Natural killer cell (primary cell): ENCODE results near the gene EFHD1. TPM values are rescaled to one million over a fixed set of nuclear protein-coding genes. Genes with fewer than 3 reads are reported as not detected.

ENCODE experiments used
- ATAC-seq, 3 donors: fragments of 150-1000 bp in 2 of 3; fragments of 200-7000 bp in 1 of 3; cut with Tn5 transposase; 1 replicate in 1 of 3; 2 replicates in 2 of 3; pipeline ENCODE4 v1.10.0; 2021; ENCODE audit warnings: mild to moderate bottlenecking in 2 of 3, moderate library complexity in 2 of 3
- DNase-seq, 2 donors: peaks; one replicate each; pipeline versions ENCODE4 v3.0.0 to v3.0.0-alpha.2; 2013 to 2021; ENCODE audit warnings: mixed read lengths in 1 of 2
- H3K27ac ChIP-seq: one replicate; pipeline ENCODE4 v1.5.1; 2013; ENCODE audit warnings: mild to moderate bottlenecking, low read length
- H3K27me3 ChIP-seq: one replicate; pipeline ENCODE4 v1.6.1; 2013; ENCODE audit warnings: low read length; ENCODE audit not compliant: control insufficient read depth, insufficient read depth
- H3K36me3 ChIP-seq: one replicate; pipeline ENCODE4 v1.6.1; 2013; ENCODE audit warnings: low read length; ENCODE audit not compliant: control insufficient read depth, insufficient read depth
- H3K4me1 ChIP-seq: one replicate; pipeline ENCODE4 v1.6.1; 2013; ENCODE audit warnings: low read length; ENCODE audit not compliant: control insufficient read depth, insufficient read depth
- H3K4me3 ChIP-seq: one replicate; pipeline ENCODE4 v1.5.1; 2013; ENCODE audit warnings: low read length
- H3K9me3 ChIP-seq: one replicate; pipeline ENCODE4 v1.6.1; 2013; ENCODE audit warnings: low read length; ENCODE audit not compliant: control insufficient read depth, insufficient read depth
- H3K27ac Mint-ChIP-seq, 2 donors: one replicate each; pipeline ENCODE4 v1.8.0; 2022; ENCODE audit warnings: mild to moderate bottlenecking in 2 of 2, mixed read lengths in 2 of 2, moderate library complexity in 1 of 2
- H3K27me3 Mint-ChIP-seq, 2 donors: one replicate each; pipeline ENCODE4 v1.8.0; 2022; ENCODE audit warnings: low read depth in 2 of 2, mixed read lengths in 2 of 2
- H3K36me3 Mint-ChIP-seq: one replicate; pipeline ENCODE4 v1.8.0; 2022; ENCODE audit warnings: mixed read lengths
- H3K4me1 Mint-ChIP-seq, 2 donors: one replicate each; pipeline ENCODE4 v1.8.0; 2022; ENCODE audit warnings: mixed read lengths in 2 of 2
- H3K4me3 Mint-ChIP-seq: one replicate; pipeline ENCODE4 v1.8.0; 2022; ENCODE audit warnings: mild to moderate bottlenecking, moderate library complexity, mixed read lengths
- H3K9me3 Mint-ChIP-seq, 2 donors: one replicate each; pipeline ENCODE4 v1.8.0; 2022; ENCODE audit warnings: mixed read lengths in 2 of 2
- WGBS: methylation state at CpG from one replicate; pipeline ENCODE4 v1.1.7; 2013; ENCODE audit warnings: missing lambda C conversion rate; ENCODE audit not compliant: insufficient coverage; 5-methylcytosine and 5-hydroxymethylcytosine counted together
- intact Hi-C: fragments of 100-400 bp; cut with micrococcal nuclease; formaldehyde crosslinking; loops from one replicate; pipeline ENCODE4 v1.14.2; 2022
- total RNA-seq, 4 donors: library from RNA; stranded (reverse); fragments of 120-200 nt in 1 of 4; gene quantifications; one replicate each; pipeline versions ENCODE4 v1.2.3 to v1.2.4, GENCODE V29; 2013 to 2022
- TF ChIP-seq, protein P1 (sequence below): fragments of 200-600 bp; IDR thresholded peaks from one replicate; pipeline ENCODE4 v1.8.0; 2022; ENCODE audit warnings: antibody characterized with exemption

Gene EFHD1
- total RNA-seq, 3 donors from 2014 or later (not counting 1 experiment from before 2014, with no cell fraction given), result 0.58 TPM; not detected in 2

- ATAC-seq, result no peak
- no peak for DNase-seq
- Mint-ChIP-seq H3K36me3 (no peaks in the 10 kb centered on the region), H3K4me3 (peak overlapping the region; percentile 31), H3K9me3 (no peaks in the 10 kb centered on the region), H3K4me1 (peaks cover 0 to 7% of the 10 kb centered on the region in 2 donors), H3K27ac (no peak overlapping the region), H3K27me3 (peaks cover 6 to 14% of the 10 kb centered on the region in 2 donors)
- WGBS, result 92% methylated on average over 8 of the region's 10 CpGs
- Histone ChIP-seq H3K27me3 (no peaks in the 10 kb centered on the region), H3K27ac (no peak overlapping the region), H3K36me3 (no peaks in the 10 kb centered on the region), H3K9me3 (no peaks in the 10 kb centered on the region), H3K4me1 (peaks cover 9% of the 10 kb centered on the region), H3K4me3 (no peak overlapping the region)
- TF ChIP-seq, protein P1, sequence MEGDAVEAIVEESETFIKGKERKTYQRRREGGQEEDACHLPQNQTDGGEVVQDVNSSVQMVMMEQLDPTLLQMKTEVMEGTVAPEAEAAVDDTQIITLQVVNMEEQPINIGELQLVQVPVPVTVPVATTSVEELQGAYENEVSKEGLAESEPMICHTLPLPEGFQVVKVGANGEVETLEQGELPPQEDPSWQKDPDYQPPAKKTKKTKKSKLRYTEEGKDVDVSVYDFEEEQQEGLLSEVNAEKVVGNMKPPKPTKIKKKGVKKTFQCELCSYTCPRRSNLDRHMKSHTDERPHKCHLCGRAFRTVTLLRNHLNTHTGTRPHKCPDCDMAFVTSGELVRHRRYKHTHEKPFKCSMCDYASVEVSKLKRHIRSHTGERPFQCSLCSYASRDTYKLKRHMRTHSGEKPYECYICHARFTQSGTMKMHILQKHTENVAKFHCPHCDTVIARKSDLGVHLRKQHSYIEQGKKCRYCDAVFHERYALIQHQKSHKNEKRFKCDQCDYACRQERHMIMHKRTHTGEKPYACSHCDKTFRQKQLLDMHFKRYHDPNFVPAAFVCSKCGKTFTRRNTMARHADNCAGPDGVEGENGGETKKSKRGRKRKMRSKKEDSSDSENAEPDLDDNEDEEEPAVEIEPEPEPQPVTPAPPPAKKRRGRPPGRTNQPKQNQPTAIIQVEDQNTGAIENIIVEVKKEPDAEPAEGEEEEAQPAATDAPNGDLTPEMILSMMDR, result no peak
- intact Hi-C loops, result loop anchor here (10.0 kb wide), 1 partner anchor 420 kb away; no protein-coding TSS in a partner anchor
Observed at GRCh38 chr2:232604535-232604934, 28.9 kb upstream of the EFHD1 start.

DNA sequence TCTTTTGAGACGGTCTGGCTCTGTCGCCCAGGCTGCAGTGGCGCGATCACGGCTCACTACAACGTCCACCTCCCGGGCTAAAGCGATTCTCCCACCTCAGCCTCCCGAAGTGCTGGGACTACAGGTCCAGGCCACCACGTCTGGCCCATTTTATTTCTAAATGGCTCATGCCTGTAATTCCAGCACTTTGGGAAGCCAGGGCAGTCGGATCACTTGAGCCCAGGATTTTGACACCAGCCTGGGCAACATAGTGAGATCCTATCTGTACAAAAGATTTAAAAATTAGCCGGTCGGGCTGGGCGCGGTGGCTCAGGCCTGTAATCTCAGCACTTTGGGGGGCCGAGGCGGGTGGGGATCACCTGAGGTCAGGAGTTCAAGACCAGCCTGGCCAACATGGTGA is 26.4 kb upstream of the EFHD1 start:
- Histone ChIP-seq H3K36me3 (no peaks in the 10 kb centered on the region), H3K27me3 (no peaks in the 10 kb centered on the region), H3K4me1 (peaks cover 9% of the 10 kb centered on the region), H3K9me3 (no peaks in the 10 kb centered on the region), H3K4me3 (no peak overlapping the region), H3K27ac (no peak overlapping the region)
- Mint-ChIP-seq H3K27me3 (peaks cover 6 to 14% of the 10 kb centered on the region in 2 donors), H3K4me3 (no peak overlapping the region), H3K4me1 (peaks cover 0 to 7% of the 10 kb centered on the region in 2 donors), H3K9me3 (no peaks in the 10 kb centered on the region), H3K36me3 (no peaks in the 10 kb centered on the region), H3K27ac (no peak overlapping the region)
- ATAC-seq (no peak), DNase-seq (no peak)
- intact Hi-C loops, result loop anchor here (2.0 to 10.0 kb wide), 2 partner anchors 418 to 1104 kb away; no protein-coding TSS in a partner anchor
- TF ChIP-seq, protein P1, result no peak
- WGBS, result 92% methylated on average over 17 of the region's 17 CpGs

GRCh38 chr2:232609607-232610006 is 23.8 kb upstream of the EFHD1 start:
- H3K36me3 Mint-ChIP-seq, result no peaks in the 10 kb centered on the region
- no peak overlapping the region for H3K4me3 Mint-ChIP-seq
- Histone ChIP-seq H3K9me3 (no peaks in the 10 kb centered on the region), H3K4me1 (peaks cover 9% of the 10 kb centered on the region), H3K27ac (no peak overlapping the region), H3K27me3 (no peaks in the 10 kb centered on the region), H3K4me3 (no peak overlapping the region), H3K36me3 (no peaks in the 10 kb centered on the region)
- no peak overlapping the region for H3K27ac Mint-ChIP-seq
- intact Hi-C loops, result loop anchor here (10.0 kb wide), 1 partner anchor 415 kb away; no protein-coding TSS in a partner anchor
- TF ChIP-seq, protein P1, result no peak
- peaks cover 0 to 7% of the 10 kb centered on the region in 2 donors for H3K4me1 Mint-ChIP-seq
- H3K27me3 Mint-ChIP-seq, result peaks cover 0 to under 1% of the 10 kb centered on the region in 2 donors
- 92% methylated on average over 8 of the region's 8 CpGs for WGBS
- DNase-seq (no peak), ATAC-seq (no peak)
- no peaks in the 10 kb centered on the region for H3K9me3 Mint-ChIP-seq

DNA sequence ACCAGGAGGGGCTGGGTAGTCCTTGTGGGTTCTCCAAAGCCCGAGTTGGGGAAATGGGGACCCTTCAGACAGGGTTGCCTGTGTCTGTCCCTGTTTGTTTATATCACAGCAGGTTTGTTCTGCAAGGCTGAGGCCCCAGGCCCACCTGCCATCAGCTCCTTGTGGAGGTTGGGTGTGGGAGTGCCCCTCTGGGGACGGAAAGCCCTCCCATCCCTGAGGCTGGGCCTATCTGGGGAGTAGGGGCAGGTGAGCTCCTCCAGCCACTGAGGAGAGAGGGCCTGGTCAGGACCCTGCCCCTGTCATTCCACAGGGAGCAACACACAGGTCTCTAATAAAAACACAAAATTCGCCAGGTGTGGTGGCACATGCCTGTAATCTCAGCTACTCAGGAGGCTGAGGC is 23.3 kb upstream of the EFHD1 start:
- H3K4me3 ChIP-seq, result no peak overlapping the region
- no peaks in the 10 kb centered on the region for H3K9me3 ChIP-seq
- H3K27me3 ChIP-seq, result no peaks in the 10 kb centered on the region
- Mint-ChIP-seq H3K9me3 (no peaks in the 10 kb centered on the region), H3K27ac (no peak overlapping the region), H3K36me3 (no peaks in the 10 kb centered on the region), H3K4me1 (peaks cover 0 to 7% of the 10 kb centered on the region in 2 donors), H3K27me3 (peaks cover 0 to 1% of the 10 kb centered on the region in 2 donors), H3K4me3 (no peak overlapping the region)
- intact Hi-C loops, result no loop called here
- ATAC-seq (no peak), DNase-seq (no peak)
- TF ChIP-seq, protein P1, result no peak
- 75% methylated on average over 3 of the region's 3 CpGs for WGBS
- no peaks in the 10 kb centered on the region for H3K36me3 ChIP-seq
- no peak overlapping the region for H3K27ac ChIP-seq
- H3K4me1 ChIP-seq, result peaks cover 9% of the 10 kb centered on the region
